HL-60/S4 treated with retinoic acid at 250 ng/mL for 4 days and 3 days (cell line): ENCODE results near the gene PTPRC.
"Not testable (repeated sequence)": the region's sequence is repeated elsewhere in the genome, so short reads cannot be mapped to it uniquely, and the experiment has no call there.

Experiments used
- in situ Hi-C: fragments of 300-500 bp; cut with MboI; formaldehyde crosslinking; loops from 2 replicates; pipeline ENCODE4 v1.7.0; 2022; ENCODE audit warnings: low sequenced_read_pairs

The PTPRC gene, protein sequence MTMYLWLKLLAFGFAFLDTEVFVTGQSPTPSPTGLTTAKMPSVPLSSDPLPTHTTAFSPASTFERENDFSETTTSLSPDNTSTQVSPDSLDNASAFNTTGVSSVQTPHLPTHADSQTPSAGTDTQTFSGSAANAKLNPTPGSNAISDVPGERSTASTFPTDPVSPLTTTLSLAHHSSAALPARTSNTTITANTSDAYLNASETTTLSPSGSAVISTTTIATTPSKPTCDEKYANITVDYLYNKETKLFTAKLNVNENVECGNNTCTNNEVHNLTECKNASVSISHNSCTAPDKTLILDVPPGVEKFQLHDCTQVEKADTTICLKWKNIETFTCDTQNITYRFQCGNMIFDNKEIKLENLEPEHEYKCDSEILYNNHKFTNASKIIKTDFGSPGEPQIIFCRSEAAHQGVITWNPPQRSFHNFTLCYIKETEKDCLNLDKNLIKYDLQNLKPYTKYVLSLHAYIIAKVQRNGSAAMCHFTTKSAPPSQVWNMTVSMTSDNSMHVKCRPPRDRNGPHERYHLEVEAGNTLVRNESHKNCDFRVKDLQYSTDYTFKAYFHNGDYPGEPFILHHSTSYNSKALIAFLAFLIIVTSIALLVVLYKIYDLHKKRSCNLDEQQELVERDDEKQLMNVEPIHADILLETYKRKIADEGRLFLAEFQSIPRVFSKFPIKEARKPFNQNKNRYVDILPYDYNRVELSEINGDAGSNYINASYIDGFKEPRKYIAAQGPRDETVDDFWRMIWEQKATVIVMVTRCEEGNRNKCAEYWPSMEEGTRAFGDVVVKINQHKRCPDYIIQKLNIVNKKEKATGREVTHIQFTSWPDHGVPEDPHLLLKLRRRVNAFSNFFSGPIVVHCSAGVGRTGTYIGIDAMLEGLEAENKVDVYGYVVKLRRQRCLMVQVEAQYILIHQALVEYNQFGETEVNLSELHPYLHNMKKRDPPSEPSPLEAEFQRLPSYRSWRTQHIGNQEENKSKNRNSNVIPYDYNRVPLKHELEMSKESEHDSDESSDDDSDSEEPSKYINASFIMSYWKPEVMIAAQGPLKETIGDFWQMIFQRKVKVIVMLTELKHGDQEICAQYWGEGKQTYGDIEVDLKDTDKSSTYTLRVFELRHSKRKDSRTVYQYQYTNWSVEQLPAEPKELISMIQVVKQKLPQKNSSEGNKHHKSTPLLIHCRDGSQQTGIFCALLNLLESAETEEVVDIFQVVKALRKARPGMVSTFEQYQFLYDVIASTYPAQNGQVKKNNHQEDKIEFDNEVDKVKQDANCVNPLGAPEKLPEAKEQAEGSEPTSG (N-terminal part only)

DNA sequence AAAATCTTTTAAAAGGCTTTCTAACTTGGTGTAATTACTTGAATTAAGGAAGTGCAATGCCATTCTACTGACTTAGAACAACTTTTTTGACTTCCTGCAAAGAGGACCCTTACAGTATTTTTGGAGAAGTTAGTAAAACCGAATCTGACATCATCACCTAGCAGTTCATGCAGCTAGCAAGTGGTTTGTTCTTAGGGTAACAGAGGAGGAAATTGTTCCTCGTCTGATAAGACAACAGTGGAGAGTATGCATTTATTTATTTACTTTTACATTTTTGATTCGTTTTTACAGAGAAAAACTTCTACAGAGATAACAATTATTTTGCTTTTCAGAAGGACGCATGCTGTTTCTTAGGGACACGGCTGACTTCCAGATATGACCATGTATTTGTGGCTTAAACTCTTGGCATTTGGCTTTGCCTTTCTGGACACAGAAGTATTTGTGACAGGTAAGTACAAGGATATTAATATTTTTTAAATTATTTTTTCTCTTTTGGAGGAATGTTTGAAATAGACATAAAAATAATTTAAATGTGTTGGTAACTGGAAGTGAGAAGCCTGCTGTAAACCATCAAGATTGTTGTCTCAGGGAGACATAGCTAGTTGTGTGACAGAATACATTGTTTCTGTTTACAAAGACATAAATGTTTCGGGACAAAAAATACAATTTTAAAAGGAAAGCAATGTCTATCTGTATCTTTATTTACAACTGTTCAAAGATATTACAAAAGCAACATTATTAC, at the start of gene PTPRC:
PTPRC (plus strand) TSS at position 147 of the 742 bp plus-strand sequence; CDS start at position 376, 229 bp downstream.
- in situ Hi-C loops = no loop called here

DNA sequence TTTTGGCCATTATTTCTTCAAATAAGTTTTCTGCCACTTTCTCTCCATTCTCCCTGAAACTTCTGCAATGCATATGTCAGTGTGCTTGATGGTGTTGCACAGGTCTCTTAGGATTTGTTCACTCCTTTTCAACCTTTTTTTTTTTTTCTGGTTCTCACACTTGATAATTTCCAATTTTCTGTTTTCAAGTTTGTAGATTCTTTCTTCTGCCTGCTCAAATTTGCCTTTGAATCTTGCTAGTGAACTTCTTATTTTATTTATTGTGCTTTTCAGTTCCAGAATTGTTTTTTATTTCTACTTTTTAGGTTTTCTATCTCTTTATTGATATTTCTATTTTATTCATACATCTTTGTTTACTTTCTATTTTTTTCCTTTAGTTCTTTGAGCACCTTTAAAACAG, 48.4 kb upstream of the PTPRC start:
- in situ Hi-C loops = no loop called here

DNA sequence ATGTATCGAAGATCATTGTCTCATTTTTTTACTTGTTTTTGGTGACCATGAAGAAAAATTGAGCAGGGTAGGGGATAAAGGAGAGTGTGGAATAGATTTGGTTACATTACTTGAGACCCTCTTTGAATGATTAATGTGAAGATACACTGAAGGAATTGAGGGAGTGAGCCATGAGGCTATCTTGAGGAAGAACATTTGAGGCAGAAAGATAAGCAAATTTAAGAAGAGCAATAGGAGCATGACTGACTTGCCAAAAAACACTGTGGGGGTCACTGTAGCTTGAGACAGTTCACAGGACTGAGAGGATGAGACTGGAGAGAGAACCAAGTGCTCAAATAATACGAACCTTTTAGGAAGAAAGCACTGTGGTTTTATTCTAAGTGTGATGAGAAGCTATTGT, 43.1 kb upstream of the PTPRC start:
- in situ Hi-C loops = no loop called here

DNA sequence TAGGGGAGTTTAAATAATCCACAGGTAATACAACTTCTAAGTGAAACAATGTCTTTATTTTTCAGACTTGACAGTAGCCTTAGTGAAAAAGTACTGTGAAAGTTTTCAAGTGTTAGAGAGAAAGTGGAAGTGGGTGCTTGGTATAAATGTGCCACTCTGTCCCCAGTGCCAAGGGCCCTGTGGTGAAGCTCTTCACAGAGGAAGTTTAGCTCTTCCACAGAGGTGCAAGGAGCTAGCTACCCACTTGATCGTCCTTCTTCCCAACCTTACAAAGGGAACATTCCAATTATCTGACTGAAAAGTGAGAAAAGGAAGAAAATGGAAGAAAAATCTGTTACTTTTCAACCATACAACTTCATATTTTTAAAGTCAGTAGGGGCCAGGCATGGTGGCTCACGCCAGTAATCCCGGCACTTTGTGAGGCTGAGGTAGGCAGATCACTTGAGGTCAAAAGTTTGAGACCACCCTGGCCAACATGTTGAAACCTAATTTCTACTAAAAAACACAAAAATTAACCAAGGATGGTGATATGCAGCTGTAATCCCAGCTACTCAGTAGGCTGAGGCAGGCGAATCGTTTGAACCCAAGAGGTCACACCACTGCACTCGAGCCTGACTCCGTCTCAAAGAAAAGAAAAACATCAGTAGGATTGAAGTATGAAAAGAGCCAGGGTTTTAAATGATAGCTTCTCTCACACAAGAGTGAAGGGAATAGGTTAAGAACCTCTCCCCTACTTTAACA, 41.0 kb upstream of the PTPRC start:
- in situ Hi-C loops = no loop called here

DNA sequence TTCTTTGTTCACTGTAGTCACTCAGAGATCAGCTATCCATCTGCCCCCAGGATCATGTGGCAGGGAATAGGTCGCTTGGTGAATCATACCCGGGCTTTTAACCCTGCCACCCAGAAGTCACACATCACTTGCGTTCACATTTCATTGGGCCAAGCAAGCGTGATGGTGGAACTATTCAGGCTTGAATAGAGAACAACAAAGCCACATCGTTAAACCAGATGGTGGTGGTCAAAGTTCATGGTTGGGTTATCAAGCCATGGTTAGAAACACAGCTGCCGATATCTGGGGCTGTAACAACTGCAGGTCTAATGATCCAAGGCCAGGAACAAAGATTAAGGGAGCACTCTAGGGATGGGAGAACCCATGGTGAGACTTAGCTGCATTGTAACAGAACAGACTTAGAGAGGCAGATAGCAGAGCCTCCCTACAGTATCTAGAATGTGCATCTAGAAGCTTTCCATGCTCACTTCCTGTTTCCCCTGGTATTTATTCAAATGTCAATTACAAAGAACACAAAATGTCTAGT, 40.0 kb upstream of the PTPRC start:
- in situ Hi-C loops = no loop called here

DNA sequence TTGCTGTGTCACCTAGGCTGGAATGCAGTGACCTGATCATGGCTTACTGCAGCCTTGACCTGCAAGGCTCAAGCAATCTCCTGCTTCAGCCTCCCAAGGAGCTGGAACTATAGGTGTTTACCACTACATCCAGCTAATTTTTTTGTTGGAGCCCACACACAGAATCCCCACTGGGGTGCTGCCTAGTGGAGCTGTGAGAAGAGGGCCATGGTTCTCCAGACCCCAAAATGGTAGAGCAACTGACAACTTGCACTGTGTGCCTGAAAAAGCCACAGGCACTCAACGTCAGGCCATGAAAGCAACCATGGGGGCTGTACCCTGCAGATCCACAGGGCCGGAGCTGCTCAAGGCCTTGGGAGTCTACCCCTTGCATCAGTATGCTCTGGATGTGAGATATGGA, 39.1 kb upstream of the PTPRC start:
- in situ Hi-C loops = no loop called here

DNA sequence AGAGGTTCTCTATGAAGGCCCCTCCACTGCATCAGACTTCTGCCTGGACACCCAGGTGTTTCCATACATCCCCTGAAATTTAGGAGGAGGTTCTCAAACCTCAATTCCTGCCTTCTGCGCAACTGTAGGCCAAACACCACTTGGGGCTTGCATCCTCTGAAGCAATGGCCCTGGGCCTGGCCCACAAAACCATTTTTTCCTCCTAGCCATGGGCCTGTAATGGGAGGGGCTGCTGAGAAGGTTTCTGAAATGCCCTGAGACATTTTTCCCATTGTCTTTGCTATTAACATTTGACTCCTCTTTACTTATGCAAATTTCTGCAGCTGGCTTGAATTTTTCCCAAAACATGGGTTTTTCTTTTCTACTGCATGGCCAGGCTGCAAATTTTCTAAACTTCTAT, 37.9 kb upstream of the PTPRC start:
- in situ Hi-C loops = no loop called here

DNA sequence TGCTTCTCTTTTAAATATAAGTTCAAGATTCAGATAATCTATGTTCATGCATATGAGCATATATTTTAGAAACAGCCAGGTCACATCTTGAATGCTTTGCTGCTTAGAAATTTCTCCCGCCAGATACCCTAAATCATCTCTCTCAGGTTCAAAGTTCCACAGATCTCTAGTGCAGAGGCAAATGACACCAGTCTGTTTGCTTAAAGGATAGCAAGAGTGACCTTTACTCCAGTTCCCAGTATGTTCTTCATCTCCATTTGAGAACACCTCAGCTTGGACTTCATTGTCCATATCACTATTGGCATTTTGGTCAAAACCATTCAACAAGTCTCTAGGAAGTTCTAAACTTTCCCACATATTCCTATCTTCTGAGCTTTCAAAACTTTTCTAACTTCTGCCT, 37.5 kb upstream of the PTPRC start:
- in situ Hi-C loops = not testable (repeated sequence)

DNA sequence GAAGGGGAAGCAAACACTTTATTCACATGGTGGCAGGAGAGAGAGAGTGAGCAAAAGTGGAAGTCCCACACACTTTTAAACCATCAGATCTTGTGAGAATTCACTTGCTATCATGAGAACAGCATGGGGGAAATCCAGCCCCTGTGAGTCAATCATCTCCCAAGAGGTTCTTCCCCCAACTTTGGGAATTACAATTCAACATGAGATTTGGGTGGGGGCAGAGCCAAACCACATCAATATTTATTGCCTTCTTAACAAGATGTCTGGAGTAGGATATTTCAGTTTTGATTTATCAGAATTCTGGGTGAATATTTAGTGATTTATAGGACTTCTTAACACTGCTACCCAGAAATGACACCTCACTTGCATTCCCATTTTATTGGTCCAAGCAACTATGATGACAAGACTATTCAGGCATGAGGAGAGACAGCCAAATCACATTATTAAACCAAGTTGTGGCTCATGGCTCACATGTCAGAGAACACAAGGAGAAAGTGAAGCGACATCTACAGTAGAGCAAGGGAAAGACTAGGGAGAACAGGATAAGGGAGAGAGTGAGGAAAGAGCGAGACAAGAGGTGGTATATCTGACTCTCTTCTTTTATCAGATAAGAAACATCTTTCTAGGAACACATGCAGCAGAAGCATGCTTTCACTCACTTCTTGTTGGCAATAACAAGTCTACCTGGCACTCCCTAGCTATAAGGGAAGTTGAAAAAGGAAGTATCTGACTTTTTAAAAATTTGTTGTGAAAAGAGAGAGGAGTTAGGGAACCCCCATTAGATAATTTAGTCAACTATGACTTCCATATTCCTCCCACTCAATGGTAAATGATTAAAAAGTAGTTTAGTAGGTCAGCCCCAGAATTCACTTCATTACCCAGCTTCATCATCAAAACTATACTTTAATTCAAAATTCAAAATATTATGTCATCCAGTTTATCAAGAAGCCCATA, 36.6 kb upstream of the PTPRC start:
- in situ Hi-C loops = no loop called here

DNA sequence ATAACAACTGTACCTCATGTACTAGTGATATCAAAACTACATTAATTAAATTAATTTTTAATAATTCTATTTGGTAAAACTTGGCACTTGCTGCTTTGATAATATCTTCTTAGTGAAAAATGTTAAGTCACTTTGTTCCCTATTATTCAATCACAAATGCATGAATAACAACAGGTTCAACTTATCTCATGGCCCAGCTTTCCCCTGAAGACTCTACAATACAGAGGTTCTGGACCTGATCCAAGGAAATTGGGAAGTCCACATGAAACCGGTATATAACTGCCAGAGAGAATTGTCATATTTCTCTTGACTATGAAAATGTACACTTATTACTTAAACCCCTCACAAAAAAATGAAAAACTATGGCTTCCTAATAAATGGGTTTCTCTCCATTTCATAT, 33.9 kb upstream of the PTPRC start:
- in situ Hi-C loops = no loop called here

DNA sequence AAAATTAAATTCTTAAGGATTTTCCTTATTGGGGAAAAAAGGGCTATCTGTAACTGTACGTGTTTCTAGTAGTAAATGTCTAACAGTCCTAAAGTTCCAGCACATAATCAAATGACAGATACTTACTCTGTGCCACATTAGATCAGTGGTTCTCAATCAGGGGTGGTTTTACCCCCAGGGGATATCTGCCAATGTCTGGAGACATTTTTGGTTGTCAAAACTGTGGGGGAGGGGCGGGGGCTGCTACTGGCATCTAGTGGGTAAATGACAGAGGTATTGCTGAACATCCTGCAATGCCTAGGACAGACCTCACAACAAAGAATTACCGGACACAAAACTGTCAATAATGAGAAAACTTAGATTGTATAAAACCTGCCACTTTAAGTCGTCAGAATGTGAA, 33.4 kb upstream of the PTPRC start:
- in situ Hi-C loops = no loop called here

DNA sequence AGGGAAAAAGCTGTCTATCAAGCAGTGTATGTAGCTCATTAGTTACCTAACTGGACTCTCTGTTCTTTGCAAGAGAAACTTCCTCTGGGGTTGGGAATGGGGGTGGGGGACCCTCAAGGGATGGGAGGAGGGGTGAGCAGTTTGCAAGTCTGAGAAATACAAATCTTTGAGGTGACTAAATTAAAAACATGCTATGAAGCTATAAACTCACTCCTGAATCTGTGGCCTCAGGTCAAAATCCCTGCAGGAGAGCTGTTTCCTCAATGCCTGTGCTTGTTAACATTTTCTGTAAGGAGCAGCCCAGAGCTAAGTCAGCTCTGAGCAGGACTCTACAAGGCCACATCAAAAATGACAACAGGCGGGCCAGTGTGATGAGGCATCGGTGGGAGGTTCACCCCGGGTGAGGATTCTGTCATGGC, 32.8 kb upstream of the PTPRC start:
- in situ Hi-C loops = no loop called here

DNA sequence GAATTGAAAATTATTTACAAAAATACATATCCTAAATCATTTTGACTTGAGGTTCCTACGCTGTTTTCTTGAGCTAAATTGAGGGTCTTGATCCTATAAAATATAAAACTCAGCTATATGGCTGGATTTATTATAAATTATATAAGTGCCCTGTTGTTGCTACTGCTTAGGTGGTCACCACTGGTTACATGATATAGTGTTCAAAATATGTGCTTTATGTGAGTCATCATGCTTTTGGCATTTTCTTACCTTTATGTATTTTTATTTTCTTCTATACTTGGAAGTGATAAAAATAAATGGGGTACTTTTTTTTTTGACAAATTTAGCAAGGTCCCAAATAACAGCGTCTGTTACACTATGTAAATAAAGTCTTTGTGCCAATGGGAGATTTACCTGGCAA, 31.1 kb upstream of the PTPRC start:
- in situ Hi-C loops = no loop called here

DNA sequence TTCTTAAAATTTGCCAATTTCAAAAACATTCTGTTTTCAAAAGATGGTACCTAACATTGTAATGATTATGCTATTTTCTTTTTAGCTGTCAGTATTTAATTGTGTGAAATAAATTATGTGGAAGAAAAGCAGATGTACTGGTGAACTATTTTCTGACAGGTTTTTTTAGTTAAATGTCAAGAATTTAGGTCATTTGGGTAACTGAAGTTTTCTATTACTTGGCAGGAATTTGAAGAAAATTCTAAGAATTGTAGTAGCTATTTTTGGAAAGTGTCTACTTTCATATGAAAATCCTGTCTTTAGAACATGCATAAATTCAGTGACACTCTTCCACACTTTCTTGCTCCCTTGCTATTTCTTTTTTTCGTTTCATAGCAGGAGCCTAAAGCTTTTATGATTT, 28.5 kb upstream of the PTPRC start:
- in situ Hi-C loops = no loop called here

DNA sequence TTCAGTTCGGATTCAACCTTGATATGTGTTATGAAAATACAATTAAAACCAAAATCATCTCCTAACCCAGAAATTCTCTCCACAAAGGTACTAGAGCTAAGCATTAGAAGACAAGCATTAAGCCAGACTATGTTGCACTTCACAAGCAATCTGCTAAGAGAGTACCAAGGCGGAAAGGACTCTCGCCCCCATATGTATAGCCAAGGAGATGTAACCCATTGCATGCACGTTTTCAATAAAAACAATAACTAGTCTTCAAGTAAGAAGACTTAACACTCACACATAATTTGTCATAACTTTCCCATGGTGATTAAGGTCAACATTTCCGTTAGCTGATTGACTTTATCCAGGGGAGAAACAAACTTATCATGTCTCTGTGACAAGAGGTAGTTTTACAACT, 27.6 kb upstream of the PTPRC start:
- in situ Hi-C loops = no loop called here

DNA sequence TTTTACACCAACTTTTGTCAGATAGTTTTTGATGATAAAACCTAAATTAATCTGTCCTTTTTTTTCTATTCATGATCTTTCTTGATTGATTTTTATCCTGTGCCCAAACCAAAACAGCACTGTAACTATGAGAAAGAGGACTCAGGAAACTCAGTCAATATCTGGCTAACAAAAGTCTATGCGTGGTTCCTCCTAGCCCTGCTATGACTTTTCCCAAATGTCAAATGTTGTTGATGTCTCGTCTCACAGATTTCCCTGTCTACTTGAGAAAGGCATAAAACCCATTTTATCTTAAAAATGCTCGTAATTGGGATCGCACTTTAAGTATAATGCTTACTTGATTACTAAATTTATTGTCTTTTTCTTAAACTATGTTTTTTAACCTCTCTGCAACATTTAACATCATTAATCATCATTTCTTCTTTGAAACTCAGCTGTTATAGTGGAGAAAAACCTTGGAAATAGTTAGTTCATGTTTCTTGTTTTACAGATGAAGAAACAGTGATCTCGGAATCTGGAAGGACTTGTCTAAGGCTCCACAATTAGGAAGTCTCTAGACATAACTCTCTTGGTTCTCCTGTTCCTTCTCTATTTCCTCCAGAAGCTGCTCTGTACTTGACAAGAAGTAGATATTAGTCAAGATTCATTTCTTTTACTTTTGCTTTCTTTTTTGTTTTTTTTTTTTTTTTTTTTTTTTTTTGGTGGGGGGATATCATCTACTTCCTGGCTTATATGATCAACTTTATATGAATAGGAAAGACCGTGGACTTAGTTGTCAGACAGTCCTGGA, 26.2 kb upstream of the PTPRC start:
- in situ Hi-C loops = no loop called here

DNA sequence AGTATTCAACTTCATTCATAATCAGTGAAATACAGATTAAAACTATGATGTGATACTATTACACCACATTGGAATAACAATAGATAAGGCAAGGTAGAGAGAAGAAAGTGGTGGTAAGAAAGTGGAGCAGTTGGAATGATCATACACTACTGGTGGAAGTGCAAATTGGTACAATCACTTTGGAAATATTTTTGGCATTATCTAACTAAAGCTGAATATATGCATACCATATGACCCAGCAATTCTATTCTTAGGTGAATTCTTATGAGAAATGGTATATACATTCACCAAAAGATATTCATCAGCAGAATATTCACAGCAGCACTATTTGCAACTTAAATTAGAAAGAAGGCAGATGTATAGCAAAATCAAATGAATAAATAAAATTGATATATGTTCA, 21.4 kb upstream of the PTPRC start:
- in situ Hi-C loops = no loop called here
